Endothelial cell of umbilical vein (primary cell): ENCODE results near the gene B4GALT5. TPM values are rescaled to one million over a fixed set of nuclear protein-coding genes. Genes with fewer than 3 reads are reported as not detected.
"Not testable (repeated sequence)": the region's sequence is repeated elsewhere in the genome, so short reads cannot be mapped to it uniquely, and the experiment has no call there.

Source experiments
- BruUV-seq: library from RNA; stranded (reverse); fragments of 400-500 nt; replicated peaks from 2 replicates; lab custom pipeline; 2021; lab: Mats Ljungman, UMichigan
- CTCF ChIA-PET: fragments of 300-600, 350-600 bp; sonication (Branson Sonifier 250); formaldehyde crosslinking; loops from one replicate; lab custom pipeline; 2021; ENCODE audit warnings: antibody characterized with exemption, inconsistent platforms; lab: Charles Lee
- POLR2A ChIA-PET: fragments of 300-600, 350-600 bp; sonication (Branson Sonifier 250); formaldehyde crosslinking; loops from one replicate; lab custom pipeline; 2021; ENCODE audit warnings: antibody characterized with exemption, inconsistent platforms; lab: Charles Lee
- DNase-seq: peaks from one replicate; pipeline ENCODE4 v3.0.0-alpha.2; 2011; ENCODE audit warnings: low read depth, low spot score
- FAIRE-seq: peaks from 2 replicates; lab custom pipeline; 2011; peaks lifted over from hg19 to GRCh38; lab: Jason Lieb, UNC
- H2AFZ ChIP-seq: 2 replicates; pipeline ENCODE4 v1.6.0; 2012; ENCODE audit warnings: low read depth, low read length, control low read depth, inconsistent platforms
- H3K27ac ChIP-seq: 2 replicates; pipeline ENCODE4 v1.5.1; 2011; ENCODE audit warnings: low read depth, mild to moderate bottlenecking, control low read depth, low read length, moderate library complexity; ENCODE audit not compliant: insufficient read depth
- H3K27me3 ChIP-seq, 2 experiments: 2 replicates each; pipeline versions ENCODE4 v1.6.0 to v1.6.1; 2011; ENCODE audit warnings: low read length in 2 of 2, mixed read lengths in 1 of 2; ENCODE audit not compliant: control insufficient read depth in 2 of 2, insufficient read depth in 2 of 2
- H3K36me3 ChIP-seq, 2 experiments: 2 replicates in 1 of 2; 3 replicates in 1 of 2; pipeline ENCODE4 v1.5.1; 2011; ENCODE audit warnings: low read length in 2 of 2, mild to moderate bottlenecking in 1 of 2, moderate library complexity in 1 of 2; ENCODE audit not compliant: control insufficient read depth in 2 of 2, insufficient read depth in 2 of 2; ENCODE audit errors: extremely low read depth in 1 of 2
- H3K4me1 ChIP-seq: 3 replicates; pipeline ENCODE4 v1.5.1; 2011; ENCODE audit warnings: mild to moderate bottlenecking, low read length; ENCODE audit not compliant: control insufficient read depth, insufficient read depth; ENCODE audit errors: extremely low read depth
- H3K4me2 ChIP-seq: 2 replicates; pipeline ENCODE4 v1.6.1; 2011; ENCODE audit warnings: low read length, control low read depth, mixed read lengths; ENCODE audit not compliant: insufficient read depth
- H3K4me3 ChIP-seq, 3 experiments: fragments of 200-600 bp in 1 of 3; sonication (generic), shearing (Covaris generic) in 1 of 3; replicated peaks in 1 of 3; 2 replicates each; pipeline ENCODE4 v1.5.1; 2011 to 2016; ENCODE audit warnings: control low read depth in 3 of 3, low read length in 3 of 3, mild to moderate bottlenecking in 2 of 3, inconsistent platforms in 1 of 3, low read depth in 1 of 3, moderate library complexity in 1 of 3; ENCODE audit not compliant: insufficient read depth in 1 of 3
- H3K79me2 ChIP-seq: 2 replicates; pipeline ENCODE4 v1.6.0; 2012; ENCODE audit warnings: low read length, inconsistent platforms; ENCODE audit not compliant: control insufficient read depth, insufficient read depth
- H3K9ac ChIP-seq: replicated peaks from 2 replicates; pipeline ENCODE3; 2011; ENCODE audit warnings: low read length, control low read depth; ENCODE audit not compliant: insufficient read depth; ENCODE audit errors: extremely low read depth
- H3K9me1 ChIP-seq: replicated peaks from 3 replicates; pipeline ENCODE4 v1.6.0; 2011; ENCODE audit warnings: mild to moderate bottlenecking, low read length; ENCODE audit not compliant: control insufficient read depth, insufficient read depth; ENCODE audit errors: extremely low read depth
- H3K9me3 ChIP-seq: replicated peaks from 2 replicates; pipeline ENCODE4 v1.5.1; 2012; ENCODE audit warnings: low read length, inconsistent platforms; ENCODE audit not compliant: control insufficient read depth, insufficient read depth
- H4K20me1 ChIP-seq: replicated peaks from 2 replicates; pipeline ENCODE3; 2011; ENCODE audit warnings: mild to moderate bottlenecking, low read length; ENCODE audit not compliant: control insufficient read depth, insufficient read depth; ENCODE audit errors: extremely low read depth
- EZH2 ChIP-seq: IDR thresholded peaks from 2 replicates; pipeline ENCODE4 v1.6.1; 2012; ENCODE audit warnings: borderline replicate concordance, low read depth, mild to moderate bottlenecking, moderate library complexity, low read length, inconsistent platforms; ENCODE audit not compliant: severe bottlenecking
- GATA2 ChIP-seq: IDR thresholded peaks from 2 replicates; pipeline ENCODE4 v1.7.0; 2011; ENCODE audit warnings: low read depth, mild to moderate bottlenecking, moderate library complexity, mixed read lengths, low read length; ENCODE audit not compliant: insufficient read length, insufficient read depth
- POLR2AphosphoS5 ChIP-seq: IDR thresholded peaks from 2 replicates; pipeline ENCODE4 v1.6.1; 2012; ENCODE audit warnings: low read depth, mild to moderate bottlenecking, control low read depth, low read length, moderate library complexity; ENCODE audit not compliant: insufficient read depth
- dilution Hi-C: fragments of 300-500 bp; cut with MboI; formaldehyde crosslinking; loops from one replicate; pipeline ENCODE4 v1.15.0; 2019; ENCODE audit warnings: low sequenced_read_pairs; ENCODE audit not compliant: extremely low pct_ligation_motif_present
- intact Hi-C: fragments of 100-400 bp; cut with micrococcal nuclease; formaldehyde crosslinking; loops from one replicate; pipeline ENCODE4 v1.10.0; 2022
- polyA plus RNA-seq, 4 experiments: library from polyadenylated mRNA; depleted of rRNA in 3 of 4; stranded (reverse) in 3 of 4; unstranded in 1 of 4; fragments of >200 nt; gene quantifications; 2 replicates each; pipeline versions ENCODE4 v1.2.1 to v1.2.3, GENCODE V29; 2011 to 2012; ENCODE audit warnings: missing spikeins in 1 of 4
- total RNA-seq: library from RNA; stranded (reverse); gene quantifications from 2 replicates; pipeline ENCODE4 v1.2.3, GENCODE V29; 2021

B4GALT5 gene
- total and polyA plus RNA-seq, 2 donors (not counting 3 experiments of a cell fraction or from before 2014, with no cell fraction given), result 54.4 to 70.1 TPM

GRCh38 chr20:49724408-49725223 lies 10.9 kb upstream of the B4GALT5 start:
- peak overlapping the region; percentile 72 for H3K4me2 ChIP-seq
- peaks cover 10% of the 10 kb centered on the region for H3K4me1 ChIP-seq
- no peaks in the 10 kb centered on the region for H4K20me1 ChIP-seq
- BruUV-seq, result TSS peak; percentile 37
- no peaks in the 10 kb centered on the region for H3K27me3 ChIP-seq
- H3K79me2 ChIP-seq, result no peaks in the 10 kb centered on the region
- H3K36me3 ChIP-seq, result no peaks in the 10 kb centered on the region
- intact Hi-C loops (loop anchor here (2.0 kb wide), 1 partner anchor 48 kb away; no protein-coding TSS in a partner anchor), dilution Hi-C loops (no loop called here)
- H3K9ac ChIP-seq, result peak overlapping the region; percentile 12
- peak; percentile 55 for TF ChIP-seq GATA2
- no peak for TF ChIP-seq EZH2
- TF ChIP-seq POLR2AphosphoS5, result peak; percentile 55
- peak overlapping the region; percentile 82 for H2AFZ ChIP-seq
- no peaks in the 10 kb centered on the region for H3K9me3 ChIP-seq
- ChIA-PET CTCF (interaction anchor here (0.8 to 1.4 kb wide), 13 partner anchors 9 to 121 kb away, joined by 3 to 7 read pairs (median 4); partner anchors contain the start of gene B4GALT5), POLR2A (no interaction called here)
- no peaks in the 10 kb centered on the region for H3K9me1 ChIP-seq
- DNase-seq (peak; percentile 90), FAIRE-seq (peak; percentile 98)
- no peak overlapping the region for H3K4me3 ChIP-seq
- H3K27ac ChIP-seq, result peak overlapping the region; percentile 47

GRCh38 chr20:49723758-49724157 lies 10.1 kb upstream of the B4GALT5 start:
- DNase-seq, H3K9me1 ChIP-seq, dilution Hi-C loops, H3K27ac ChIP-seq, BruUV-seq, H3K79me2 ChIP-seq, POLR2A ChIA-PET, H2AFZ ChIP-seq, H4K20me1 ChIP-seq, H3K4me1 ChIP-seq, H3K9me3 ChIP-seq, H3K9ac ChIP-seq, H3K36me3 ChIP-seq, H3K4me2 ChIP-seq, H3K4me3 ChIP-seq, FAIRE-seq, H3K27me3 ChIP-seq: not testable (repeated sequence)
- CTCF ChIA-PET, result interaction anchor here (1.4 kb wide), 3 partner anchors 10 to 16 kb away, joined by 4 to 7 read pairs (median 5); partner anchors contain the start of gene B4GALT5
- intact Hi-C loops, result loop anchor here (2.0 kb wide), 1 partner anchor 49 kb away; no protein-coding TSS in a partner anchor

GRCh38 chr20:49721326-49721725 lies 7.6 kb upstream of the B4GALT5 start:
- H4K20me1 ChIP-seq, H3K4me2 ChIP-seq, H3K9me3 ChIP-seq, H3K27me3 ChIP-seq, intact Hi-C loops, H3K4me3 ChIP-seq, POLR2A ChIA-PET, dilution Hi-C loops, DNase-seq, H3K79me2 ChIP-seq, H2AFZ ChIP-seq, H3K9me1 ChIP-seq, H3K36me3 ChIP-seq, CTCF ChIA-PET, H3K9ac ChIP-seq, BruUV-seq, H3K27ac ChIP-seq, FAIRE-seq: not testable (repeated sequence)
- peaks cover 16% of the 10 kb centered on the region for H3K4me1 ChIP-seq
